Amniotic epithelial cell (primary cell): ENCODE results near the gene PTPRU.

ENCODE experiments used
- DNase-seq: peaks from one replicate; pipeline ENCODE4 v3.0.0-alpha.2; 2010; ENCODE audit warnings: low read depth

Gene PTPRU

DNA sequence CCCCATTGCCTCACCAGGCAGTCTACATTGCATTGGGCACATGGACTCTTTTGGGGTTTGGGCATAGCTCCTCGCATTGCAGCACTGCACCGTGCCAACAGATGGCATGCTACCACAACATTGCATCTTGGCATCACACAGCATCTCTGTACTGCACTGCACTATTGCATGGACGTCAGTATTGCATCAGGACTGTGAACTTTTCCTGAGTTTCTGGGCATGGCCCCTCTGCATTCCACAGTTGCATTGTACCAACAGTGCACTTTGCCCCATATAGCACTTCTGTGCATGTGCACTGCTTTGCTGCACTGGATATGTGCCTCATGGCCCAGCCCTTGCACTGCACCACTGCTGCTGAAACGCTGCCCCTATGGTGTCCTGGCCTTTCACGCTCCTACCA lies 9.6 kb downstream of the PTPRU start:
- peak; percentile 73 for DNase-seq

GRCh38 chr1:29247044-29247443 lies 10.7 kb downstream of the PTPRU start:
- no peak for DNase-seq

- DNase-seq: no peak
Observed at GRCh38 chr1:29247571-29248273, 11.4 kb downstream of the PTPRU start.

DNA sequence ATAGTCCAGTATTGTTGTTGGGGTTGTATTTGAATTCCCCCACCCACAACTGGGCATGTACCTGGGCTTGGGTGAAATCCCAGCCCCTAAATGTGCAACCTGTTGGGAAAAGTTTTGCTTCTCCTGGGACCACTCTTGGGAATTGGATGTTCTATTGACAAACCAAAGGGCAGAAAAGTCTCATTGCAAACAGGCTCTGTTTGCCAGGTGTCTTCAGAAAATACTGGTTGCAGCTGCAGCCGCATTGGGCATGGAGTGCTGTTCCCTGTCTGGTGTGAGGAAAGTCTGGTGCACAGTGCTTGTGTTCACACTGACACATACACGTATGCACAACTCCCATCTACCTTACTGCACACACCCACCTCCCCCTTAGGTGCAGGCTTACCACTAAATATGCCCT lies 12.1 kb downstream of the PTPRU start:
- no peak for DNase-seq

GRCh38 chr1:29249170-29249691 lies 12.9 kb downstream of the PTPRU start:
- DNase-seq: peak; percentile 61

DNA sequence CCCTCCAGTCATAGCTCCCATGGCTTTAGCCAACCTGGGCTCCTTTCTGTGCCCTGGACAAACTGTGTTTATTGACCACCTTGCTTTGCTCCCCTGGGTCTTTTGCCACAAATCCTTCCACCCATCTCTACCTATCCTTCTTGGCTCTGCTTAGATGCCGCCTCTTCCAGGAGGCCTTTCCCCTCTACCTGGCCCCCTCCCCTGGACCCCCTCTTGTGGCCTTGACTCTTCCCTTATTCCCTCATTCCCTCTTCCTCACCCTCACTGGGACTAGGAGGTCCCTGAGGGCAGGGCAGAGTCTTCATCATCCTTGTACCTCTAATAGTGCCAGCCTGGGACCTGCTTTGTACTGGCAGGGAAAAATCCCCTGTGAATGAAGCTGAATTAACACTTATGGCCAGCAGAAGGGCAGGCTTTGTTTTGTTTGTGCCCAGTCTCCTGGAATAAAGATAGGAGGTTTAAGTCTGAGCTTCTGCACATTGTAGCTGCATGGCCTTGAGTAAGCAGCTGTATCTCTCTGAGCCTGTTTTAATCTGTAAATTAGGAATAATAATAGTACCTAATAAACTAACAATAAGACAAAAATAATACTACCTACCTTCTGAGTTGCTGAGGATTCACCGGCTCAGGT lies 13.7 kb downstream of the PTPRU start:
- DNase-seq: no peak

DNA sequence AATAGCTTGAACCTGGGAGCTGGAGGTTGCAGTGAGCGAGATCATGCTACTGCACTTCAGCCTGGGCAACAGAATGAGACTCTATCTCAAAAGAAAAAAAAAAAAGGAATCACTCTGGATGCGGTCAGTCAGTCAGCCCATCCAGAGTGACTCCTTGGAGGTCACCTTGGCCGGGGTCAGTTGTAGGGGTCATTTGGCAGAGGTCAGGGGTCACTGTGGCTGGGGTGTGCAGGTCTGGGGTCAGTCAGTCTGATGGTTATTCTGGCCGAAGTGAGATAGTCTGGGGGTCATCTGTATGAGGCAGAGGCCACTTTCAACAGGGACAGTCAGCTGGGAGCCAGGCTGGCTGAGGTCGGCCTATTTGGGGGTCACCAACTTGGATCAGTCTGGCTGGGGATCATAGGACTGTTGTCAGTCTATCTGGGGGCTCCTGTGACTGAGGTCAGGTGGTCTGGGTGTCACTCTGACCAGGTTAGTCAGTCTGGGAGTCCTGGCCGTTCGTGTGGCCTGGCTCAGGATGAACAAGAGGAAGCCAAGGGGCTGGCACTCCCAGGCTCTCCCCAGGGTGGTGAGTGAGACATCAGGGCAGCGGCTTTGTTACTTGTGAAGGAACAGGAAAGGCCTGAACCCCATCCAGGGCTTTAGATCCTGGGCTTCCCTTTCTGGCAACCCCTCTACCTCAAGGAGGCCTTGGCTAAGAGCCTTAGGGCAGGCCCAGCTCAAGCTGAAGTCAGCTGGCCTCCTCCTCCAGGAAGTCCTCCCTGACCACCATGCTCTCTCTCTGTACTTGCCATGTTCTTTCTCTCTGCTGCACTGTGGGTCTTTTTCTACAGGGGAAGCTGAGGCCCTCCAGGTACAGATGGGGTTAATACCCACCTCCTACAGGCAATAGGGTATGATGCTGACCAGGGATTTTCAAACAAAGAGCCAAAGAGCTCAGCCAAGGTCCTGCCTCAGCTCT lies 15.1 kb downstream of the PTPRU start:
- no peak for DNase-seq

GRCh38 chr1:29253180-29253579 lies 16.9 kb downstream of the PTPRU start:
- DNase-seq: no peak

DNA sequence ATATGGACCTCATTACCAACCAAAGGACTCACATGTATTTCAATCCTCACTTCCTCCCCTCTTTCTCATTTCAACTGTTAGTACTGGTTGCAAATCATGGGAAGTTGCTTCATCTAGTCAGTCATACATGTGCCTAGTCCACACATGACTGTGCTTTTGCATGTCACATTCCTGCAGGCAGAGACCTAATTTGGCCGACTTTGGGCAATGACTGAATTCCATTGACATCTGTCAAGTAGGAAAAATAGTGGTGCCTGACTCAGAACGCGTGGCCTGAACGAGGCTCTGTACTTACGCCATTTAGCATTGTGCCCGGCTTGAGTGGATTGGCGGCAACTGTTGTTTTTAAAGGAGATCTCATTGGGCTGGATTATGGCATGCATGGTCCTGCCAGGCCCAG lies 18.0 kb downstream of the PTPRU start:
- peak; percentile 37 for DNase-seq

GRCh38 chr1:29255134-29255666 lies 18.9 kb downstream of the PTPRU start:
- no peak for DNase-seq

DNA sequence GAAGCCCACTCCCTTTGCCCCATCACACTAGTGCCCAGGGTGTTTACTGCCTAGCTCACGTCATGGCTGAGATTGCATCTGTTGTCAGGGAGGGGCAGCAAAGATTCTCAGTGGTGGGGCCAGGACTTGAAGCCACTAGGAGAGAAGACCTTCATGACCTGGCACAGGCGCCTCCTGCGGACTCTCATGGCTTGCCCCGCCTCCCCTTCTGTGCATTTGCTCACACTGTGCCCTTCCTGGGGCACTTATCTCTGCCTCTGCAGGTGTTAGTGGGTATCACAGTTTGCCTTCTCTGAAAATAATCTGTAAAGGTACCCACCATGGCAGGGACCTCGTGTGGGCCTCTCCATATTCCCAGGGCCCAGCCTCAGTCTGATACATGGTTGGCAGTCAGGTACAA lies 20.1 kb downstream of the PTPRU start:
- no peak for DNase-seq

GRCh38 chr1:29256979-29257804 lies 20.9 kb downstream of the PTPRU start:
- DNase-seq: no peak

- DNase-seq: peak; percentile 67
Observed at GRCh38 chr1:29258189-29258975, 22.1 kb downstream of the PTPRU start.

- no peak for DNase-seq
Observed at GRCh38 chr1:29258976-29259801, 22.9 kb downstream of the PTPRU start.

DNA sequence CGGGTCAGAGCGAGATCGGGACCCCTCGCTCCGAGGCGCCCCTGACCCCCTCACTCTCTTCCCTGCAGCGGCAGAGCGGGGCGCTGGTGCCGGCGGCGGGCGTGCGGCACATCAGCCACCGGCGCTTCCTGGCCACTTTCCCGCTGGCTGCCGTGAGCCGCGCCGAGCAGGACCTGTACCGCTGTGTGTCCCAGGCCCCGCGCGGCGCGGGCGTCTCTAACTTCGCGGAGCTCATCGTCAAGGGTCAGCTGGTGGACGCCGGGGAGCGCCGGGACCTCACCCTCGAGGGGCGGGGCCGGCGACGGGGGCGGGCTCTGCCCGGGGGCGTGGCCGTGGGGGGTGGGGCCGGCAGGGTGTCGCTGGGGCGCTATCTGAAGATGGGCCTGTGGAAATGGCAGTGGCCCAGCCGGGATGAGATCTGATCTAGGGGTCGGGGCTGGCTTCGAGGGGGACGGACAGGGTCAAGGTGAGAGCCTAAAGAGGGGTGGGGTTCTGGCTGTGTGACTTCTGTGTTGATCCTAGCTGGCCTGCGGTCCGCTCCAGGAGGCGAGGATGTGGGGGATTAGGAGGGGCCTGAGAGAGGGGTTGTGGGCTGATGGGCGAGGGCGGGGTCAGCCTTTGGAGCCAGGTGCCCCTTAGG lies 23.6 kb downstream of the PTPRU start:
- DNase-seq: peak; percentile 61

- no peak for DNase-seq
Observed at GRCh38 chr1:29260531-29260930, 24.2 kb downstream of the PTPRU start.

GRCh38 chr1:29264773-29265389 lies 28.6 kb downstream of the PTPRU start:
- peak; percentile 81 for DNase-seq

GRCh38 chr1:29266912-29267311 lies 30.6 kb downstream of the PTPRU start:
- DNase-seq: no peak
